HG02678 (cell line): ENCODE measurements around the gene TMEM87B.
A peak's percentile ranks its signal among the peaks of the same experiment; 100 is the strongest.
"Not testable (repeated sequence)": the region's sequence is repeated elsewhere in the genome, so short reads cannot be mapped to it uniquely, and the experiment has no call there.

ENCODE experiments used
- ATAC-seq: cut with Tn5 transposase; IDR thresholded peaks from one replicate; pipeline ENCODE4 v1.9.1; 2021; ENCODE audit warnings: mild to moderate bottlenecking, moderate library complexity; ENCODE audit not compliant: unreplicated experiment

TMEM87B gene

GRCh38 chr2:112065486-112065885 lies 10.4 kb downstream of the TMEM87B start:
- ATAC-seq: no peak

- ATAC-seq: peak; percentile 48
These were observed 10.9 kb downstream of the TMEM87B start for GRCh38 chr2:112065966-112066365.

GRCh38 chr2:112069794-112070193 lies 14.7 kb downstream of the TMEM87B start:
- not testable (repeated sequence) for ATAC-seq

GRCh38 chr2:112073875-112074274 lies 18.8 kb downstream of the TMEM87B start:
- no peak for ATAC-seq

- ATAC-seq: no peak
These were observed 19.4 kb downstream of the TMEM87B start for GRCh38 chr2:112074506-112074905.

- no peak for ATAC-seq
These were observed 20.6 kb downstream of the TMEM87B start for GRCh38 chr2:112075490-112076260.

- no peak for ATAC-seq
These were observed 22.7 kb downstream of the TMEM87B start for GRCh38 chr2:112077814-112078213.

DNA sequence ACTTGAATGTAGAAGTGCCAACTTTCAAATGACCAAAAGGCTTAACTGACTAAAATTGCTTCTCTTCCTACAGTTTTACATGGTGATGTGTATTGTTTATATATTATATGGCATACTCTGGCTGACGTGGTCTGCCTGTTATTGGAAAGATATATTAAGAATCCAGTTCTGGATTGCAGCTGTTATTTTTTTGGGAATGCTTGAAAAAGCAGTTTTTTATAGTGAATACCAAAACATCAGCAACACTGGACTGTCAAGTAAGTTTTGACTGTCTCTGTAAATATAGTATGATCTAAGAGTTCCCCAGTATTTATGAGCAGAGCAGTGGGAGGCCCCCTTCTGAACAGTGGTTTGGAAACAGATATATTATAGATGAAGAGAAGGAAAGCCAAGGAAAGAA lies 26.2 kb downstream of the TMEM87B start:
- no peak for ATAC-seq

DNA sequence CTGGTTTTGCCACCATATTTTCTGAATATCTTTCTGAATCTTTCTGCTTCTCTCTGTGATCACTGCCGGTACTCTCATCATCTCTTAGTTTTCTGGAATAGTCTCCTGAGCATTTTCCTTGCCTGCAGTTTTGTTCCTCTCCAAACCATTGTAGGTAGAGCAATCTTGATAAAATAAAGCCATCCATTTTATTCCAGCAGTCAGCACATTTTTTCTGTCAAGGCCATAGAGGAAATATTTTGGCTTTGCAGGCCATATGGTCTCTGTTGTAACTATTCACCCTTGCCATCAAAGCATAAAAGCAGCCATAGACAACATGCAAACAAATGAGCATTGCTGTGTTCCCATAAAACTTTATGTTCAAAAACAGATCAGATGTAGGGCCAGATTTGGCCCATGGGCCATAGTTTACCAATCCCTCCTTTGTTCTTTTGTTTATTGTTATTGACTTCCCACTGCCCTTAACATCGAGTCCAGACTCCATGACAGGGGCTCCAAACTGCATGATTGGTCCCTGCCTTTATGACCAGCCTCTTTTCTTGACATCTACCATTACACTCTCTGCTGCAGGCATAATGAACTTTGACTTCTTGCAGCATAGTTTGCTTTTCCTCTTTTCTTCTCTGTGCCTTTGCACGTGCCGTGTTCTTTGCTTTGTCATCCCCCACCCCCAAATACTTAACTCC lies 29.8 kb downstream of the TMEM87B start:
- no peak for ATAC-seq

- no peak for ATAC-seq
These were observed 30.3 kb downstream of the TMEM87B start for GRCh38 chr2:112085375-112085730.

GRCh38 chr2:112085916-112086669 lies 31.0 kb downstream of the TMEM87B start:
- ATAC-seq: no peak

DNA sequence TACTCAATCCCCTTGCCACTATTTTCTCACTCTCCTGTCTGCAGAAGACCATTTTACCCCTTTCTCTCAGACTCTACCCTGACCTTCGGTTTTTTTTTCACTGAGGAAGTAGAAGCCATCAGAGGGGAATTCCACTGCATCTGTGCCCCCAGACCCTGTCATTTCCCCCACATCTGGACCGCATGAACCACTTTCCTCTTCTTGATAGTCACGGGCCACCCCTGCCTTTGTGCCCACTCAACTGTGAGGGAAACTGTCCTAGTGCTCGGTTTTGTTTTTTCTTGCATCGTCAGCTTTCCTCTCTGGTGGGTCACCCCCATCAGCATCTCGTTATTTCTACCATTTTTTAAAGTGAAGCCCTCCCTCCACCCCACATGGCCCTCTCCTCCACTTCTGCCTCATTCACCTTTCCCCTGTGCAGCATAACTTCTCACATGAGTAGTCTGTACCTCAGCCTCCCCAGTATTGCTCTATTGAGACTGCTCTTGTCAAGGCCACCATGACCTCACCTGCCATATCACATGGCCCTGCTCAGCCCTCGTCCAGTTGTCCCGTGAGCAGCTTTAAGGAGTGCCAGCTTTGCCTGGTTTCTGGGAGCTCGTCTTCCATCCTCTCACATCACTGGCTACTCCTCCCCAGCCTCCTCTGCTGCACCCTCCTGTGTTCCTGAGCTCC lies 32.4 kb downstream of the TMEM87B start:
- ATAC-seq: peak; percentile 83

DNA sequence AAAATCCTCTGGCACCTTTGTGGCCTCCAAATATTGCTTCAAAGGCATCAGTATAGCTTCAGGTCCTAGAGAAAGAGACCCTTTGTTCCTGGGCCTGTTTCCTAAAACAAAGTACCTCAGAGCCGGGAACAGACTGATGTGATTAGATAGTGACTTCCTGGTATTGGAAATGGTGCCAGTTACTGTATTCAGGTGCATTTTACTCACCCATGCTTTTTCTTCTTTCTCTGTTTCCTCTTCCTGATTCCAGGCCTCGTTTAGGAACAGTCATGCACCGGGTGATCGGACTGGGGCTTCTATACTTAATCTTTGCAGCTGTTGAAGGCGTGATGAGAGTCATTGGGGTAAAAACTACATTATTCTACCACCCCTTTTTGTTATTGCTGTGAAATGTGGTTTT lies 34.3 kb downstream of the TMEM87B start:
- no peak for ATAC-seq

- ATAC-seq: no peak
These were observed 37.4 kb downstream of the TMEM87B start for GRCh38 chr2:112092286-112093041.

DNA sequence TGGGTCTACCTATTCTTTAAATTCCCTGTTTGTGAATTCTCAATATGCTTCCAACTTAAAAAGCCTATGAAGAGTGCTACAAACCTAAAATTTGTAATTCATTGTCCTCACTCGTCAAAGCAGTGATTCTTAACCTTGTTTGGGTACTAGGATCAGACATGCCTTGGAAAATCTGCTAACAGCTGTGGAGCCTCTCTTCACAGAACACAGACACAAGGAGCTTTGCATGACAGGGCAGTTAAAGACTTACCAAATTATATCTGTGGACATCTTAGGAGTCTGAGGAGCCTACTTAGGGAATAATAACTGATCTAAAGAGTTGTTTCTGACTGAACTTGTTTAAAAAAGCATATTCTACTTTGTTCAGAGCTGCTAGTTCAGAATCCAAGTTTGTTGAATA lies 38.1 kb downstream of the TMEM87B start:
- ATAC-seq: no peak

GRCh38 chr2:112095681-112096080 lies 40.6 kb downstream of the TMEM87B start:
- no peak for ATAC-seq

DNA sequence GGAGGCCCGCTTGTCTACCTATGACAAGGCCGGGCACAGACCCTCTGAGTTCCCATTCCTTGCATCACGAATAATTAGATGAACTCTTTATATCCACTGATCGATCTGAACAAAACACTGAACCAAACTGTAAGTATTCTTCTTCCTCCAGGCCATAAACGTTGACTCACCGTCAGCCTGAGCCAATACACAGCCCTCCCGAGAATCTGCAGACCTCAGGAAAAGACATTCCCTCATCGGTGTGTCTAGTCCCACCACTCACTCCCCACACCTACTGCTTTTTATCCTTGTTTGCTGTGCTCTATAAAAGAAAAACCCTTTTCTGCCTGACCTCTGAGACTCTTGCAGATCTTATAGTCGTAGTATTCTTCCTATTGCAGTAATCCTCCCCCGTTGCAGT lies 41.0 kb downstream of the TMEM87B start:
- no peak for ATAC-seq

GRCh38 chr2:112108178-112108832 lies 53.2 kb downstream of the TMEM87B start:
- ATAC-seq: no peak

GRCh38 chr2:112109278-112109677 lies 54.2 kb downstream of the TMEM87B start:
- no peak for ATAC-seq

- no peak for ATAC-seq
These were observed 55.9 kb downstream of the TMEM87B start for GRCh38 chr2:112110966-112111365.
